Stimulated activated memory B cell treated with anti-CD40 and anti-IgM and Interleukin-4, amounts not matched to agents 10 μg/mL and 1 μg/mL and 100 μg/mL, for 72 hours (primary cell): ENCODE data around the gene TPCN2.

Experiments used
- ATAC-seq: fragments of 150-1000 bp; cut with Tn5 transposase; 2 replicates; pipeline ENCODE4 v1.10.0; 2021
- H3K27ac Mint-ChIP-seq: one replicate; pipeline ENCODE4 v1.8.0; 2022; ENCODE audit warnings: mild to moderate bottlenecking, mixed read lengths
- H3K27me3 Mint-ChIP-seq: one replicate; pipeline ENCODE4 v1.8.0; 2022; ENCODE audit warnings: mixed read lengths
- H3K36me3 Mint-ChIP-seq: one replicate; pipeline ENCODE4 v1.8.0; 2022; ENCODE audit warnings: mixed read lengths
- H3K4me1 Mint-ChIP-seq: one replicate; pipeline ENCODE4 v1.8.0; 2022; ENCODE audit warnings: mixed read lengths
- H3K4me3 Mint-ChIP-seq: one replicate; pipeline ENCODE4 v1.8.0; 2022; ENCODE audit warnings: mild to moderate bottlenecking, moderate library complexity, mixed read lengths
- H3K9me3 Mint-ChIP-seq: one replicate; pipeline ENCODE4 v1.8.0; 2022; ENCODE audit warnings: mixed read lengths

The TPCN2 gene

DNA sequence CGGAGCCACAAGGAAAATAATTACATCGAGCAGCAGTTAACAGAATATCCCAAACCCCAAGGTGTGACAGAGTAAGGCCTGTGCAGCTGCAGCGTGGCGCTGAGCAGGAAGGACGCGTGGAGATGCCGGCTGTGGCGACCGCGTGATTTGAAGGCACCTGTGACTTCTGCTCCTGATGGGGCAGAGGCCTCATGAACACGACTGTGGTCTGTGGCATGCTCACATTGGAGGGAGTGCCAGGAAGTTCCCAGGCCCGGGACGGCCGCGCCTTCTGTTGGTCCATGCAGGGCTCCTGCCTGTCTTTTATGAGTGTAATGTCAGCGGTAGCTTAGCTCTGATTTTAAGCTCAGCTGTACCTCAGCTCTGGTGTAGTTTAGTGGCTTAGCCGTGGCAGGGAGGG, 50.4 kb downstream of the TPCN2 start:
- Mint-ChIP-seq H3K27me3 (peaks cover 11% of the 10 kb centered on the region), H3K4me3 (no peak overlapping the region), H3K27ac (no peak overlapping the region), H3K36me3 (no peaks in the 10 kb centered on the region), H3K4me1 (peaks cover 24% of the 10 kb centered on the region), H3K9me3 (no peaks in the 10 kb centered on the region)
- no peak for ATAC-seq

DNA sequence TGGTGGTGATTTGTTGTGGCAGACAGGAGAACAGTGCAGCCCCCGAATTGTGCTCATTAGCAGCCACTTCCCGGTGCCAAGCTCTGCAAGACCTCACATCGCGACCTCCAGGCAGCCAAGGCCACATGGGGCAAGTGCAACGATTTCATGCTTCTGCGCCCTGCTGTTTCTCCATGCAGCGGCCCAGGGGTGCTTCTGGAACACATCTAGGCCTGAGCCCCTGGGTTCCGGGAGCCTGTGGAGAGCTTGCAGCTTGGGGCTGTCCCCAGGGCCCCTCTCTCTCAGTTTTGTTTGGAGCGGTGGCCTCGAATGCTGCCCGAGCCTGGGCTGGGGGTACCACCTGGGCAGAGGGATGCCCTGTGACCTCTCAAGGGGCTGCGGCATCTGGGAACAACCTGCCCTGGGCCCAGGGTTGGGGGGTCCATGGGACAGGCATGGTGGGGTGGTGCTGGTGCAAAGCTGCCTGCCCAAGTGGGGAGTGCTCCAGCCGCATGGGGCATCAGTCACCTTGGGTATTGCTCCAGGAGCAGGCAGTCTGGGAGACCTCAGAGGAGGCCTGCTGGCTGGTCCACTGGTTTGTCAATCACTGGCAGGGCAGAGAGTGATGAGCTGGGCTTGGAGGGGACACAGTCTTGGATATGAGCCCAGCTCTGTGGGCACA, 51.9 kb downstream of the TPCN2 start:
- Mint-ChIP-seq H3K4me3 (no peak overlapping the region), H3K27ac (no peak overlapping the region), H3K4me1 (peaks cover 16% of the 10 kb centered on the region), H3K9me3 (no peaks in the 10 kb centered on the region), H3K27me3 (peaks cover 11% of the 10 kb centered on the region), H3K36me3 (no peaks in the 10 kb centered on the region)
- ATAC-seq: no peak

DNA sequence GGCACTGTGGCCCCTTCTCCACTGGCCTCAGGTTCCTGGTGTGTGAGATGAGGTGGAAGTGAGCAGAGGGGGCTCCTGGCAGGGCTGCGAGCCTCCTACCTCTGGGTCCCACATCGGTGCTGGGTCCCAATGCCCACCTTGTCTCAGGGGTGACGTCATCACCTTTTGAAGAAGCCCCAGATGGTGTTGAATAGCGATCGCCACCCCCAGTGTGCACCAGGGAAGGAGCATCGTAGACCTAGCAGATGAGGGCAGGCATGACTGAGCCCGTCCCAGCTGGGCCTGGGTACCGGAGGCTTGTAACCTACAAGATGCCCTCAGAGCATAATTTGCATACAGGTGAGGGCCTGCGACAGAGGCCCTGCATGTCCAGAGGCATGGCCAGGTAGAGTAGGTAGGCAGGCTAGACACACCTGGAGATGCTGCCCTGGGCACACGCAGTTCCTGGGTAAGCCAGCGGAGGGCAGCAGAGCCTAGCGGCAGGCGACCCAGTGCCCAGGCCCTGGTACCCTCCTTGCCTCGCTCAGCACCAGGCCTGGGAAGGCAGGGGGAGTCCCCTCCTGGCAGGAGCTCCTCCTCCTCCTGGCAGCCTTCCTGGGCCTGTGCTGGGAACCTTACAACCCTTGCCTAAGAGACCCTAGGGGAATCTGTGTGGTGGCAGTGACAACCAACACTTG, 52.5 kb downstream of the TPCN2 start:
- ATAC-seq: peak; percentile 88
- Mint-ChIP-seq H3K4me1 (peaks cover 16% of the 10 kb centered on the region), H3K36me3 (no peaks in the 10 kb centered on the region), H3K4me3 (no peak overlapping the region), H3K9me3 (no peaks in the 10 kb centered on the region), H3K27me3 (peaks cover 11% of the 10 kb centered on the region), H3K27ac (peak overlapping the region; percentile 5)

DNA sequence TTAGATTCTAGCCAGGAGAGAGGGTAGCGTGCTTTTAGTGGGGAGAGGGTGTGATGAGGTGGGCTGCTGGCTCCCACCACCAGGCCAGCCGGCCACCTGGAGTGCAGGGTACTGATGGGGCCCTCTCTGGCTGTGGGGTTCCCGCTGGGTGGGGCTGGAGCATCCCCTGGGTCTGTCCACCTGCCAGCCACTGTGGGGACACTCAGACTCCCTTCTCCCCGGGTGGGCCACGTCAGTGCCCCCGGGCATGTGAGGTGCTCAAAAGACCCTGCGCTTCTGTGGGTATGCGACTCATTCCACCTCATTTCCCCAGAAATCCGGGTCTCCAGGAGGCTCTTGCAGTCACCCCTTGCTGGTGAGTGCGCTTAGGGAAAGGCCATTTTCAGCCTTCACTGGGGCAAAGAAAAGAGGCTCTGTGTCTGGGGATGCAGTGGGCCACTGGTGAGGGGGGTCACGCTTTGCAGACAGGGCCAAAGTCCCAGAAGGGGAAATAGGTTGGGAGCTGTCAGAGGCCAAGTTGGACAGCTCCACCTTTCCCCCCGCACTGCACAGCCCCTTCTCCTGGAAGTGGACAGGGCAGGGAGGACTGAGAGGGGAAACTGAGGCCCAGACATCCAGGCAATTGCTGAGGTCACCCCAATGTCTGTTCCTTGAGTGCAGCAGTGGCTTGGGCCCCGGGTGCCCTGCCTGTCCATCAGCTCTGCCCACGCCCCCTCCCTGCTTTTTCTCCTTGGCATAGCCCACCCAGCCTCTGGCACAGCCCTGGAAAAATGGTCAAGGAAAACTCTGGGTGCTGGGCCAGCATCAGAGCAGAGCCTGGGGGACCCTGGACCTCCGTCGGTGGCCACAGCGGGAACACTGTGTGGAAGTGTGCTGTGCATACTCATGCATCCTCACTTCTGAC, 53.3 kb downstream of the TPCN2 start:
- no peak for ATAC-seq
- H3K4me1 Mint-ChIP-seq: peaks cover 16% of the 10 kb centered on the region
- no peaks in the 10 kb centered on the region for H3K9me3 Mint-ChIP-seq
- no peak overlapping the region for H3K4me3 Mint-ChIP-seq
- H3K27ac Mint-ChIP-seq: peak overlapping the region; percentile 53
- H3K36me3 Mint-ChIP-seq: no peaks in the 10 kb centered on the region
- H3K27me3 Mint-ChIP-seq: peaks cover 11% of the 10 kb centered on the region

DNA sequence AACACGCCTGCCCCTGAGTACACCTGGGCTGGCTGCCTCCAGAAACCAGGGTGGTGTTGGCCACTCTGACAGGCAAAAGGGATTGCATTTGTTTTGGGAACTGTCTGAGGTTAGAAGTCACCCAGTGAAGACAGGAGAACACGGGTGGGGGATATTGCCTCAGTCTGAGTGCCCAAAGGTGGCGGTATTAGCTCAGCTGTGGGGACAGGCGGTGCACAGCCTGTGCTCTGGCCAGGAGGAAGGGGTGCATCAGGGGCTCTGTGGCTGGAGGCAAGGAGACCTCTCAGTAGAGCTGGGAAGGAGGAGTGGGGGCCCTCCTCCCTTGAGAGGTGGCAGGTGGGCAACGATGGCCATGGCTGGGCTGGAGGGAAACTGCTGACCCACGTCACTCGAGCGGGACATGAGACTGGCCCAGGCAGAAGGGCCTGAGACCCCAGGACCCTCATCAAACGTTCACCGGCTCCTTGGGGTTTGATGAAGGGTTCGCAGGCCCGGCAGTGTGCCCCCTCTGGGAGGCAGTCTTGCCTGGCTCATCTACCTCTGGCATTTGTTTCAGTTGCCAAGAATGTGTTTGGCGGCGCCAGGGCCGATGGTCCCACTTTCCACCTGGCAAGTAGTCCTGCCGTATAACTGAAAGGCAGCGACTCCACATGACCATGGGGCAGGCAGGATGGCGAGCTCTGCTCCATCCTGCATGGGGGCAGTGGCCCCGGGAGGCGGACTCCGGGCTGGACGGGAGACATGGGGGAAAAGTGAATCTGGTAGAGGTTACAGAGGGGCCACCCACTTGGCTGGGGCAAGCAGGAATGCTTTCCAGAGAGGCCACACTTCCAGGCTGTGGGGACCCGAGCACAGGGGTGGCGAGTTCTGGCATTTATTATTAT, 54.2 kb downstream of the TPCN2 start:
- H3K27ac Mint-ChIP-seq: peak overlapping the region; percentile 53
- ATAC-seq: no peak

DNA sequence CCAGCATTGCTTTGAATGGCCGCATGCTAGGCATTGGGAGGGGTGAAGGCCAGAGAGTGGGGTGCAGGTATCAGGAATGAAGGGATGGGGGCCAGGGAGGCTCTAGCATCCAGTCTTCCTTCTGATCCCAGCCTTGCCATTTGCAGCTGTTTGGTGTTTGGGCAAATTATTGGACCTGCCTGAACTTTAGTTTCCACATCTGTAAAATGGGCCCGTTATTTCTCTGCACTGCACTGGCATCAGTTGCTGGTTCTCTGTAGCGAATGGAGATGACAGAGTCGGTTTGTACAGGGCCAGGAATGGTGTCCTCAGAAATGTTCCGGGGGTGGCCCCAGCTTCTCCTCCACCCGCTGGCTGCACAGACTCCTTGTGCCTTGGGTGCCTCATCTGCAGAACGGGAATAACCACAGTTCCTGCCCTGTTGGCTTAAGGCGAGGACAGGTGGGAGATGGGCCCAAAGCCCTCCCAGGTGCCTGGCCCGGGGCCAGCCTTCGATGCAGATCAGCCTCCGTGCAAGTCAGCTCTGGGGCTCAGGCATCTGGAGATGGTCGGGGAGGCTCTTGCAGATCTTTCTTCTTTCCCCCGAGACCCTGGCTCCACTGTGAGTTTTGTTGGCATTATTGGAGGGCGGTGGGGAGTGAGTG, 55.6 kb downstream of the TPCN2 start:
- ATAC-seq: no peak
- H3K27ac Mint-ChIP-seq: no peak overlapping the region
- H3K27me3 Mint-ChIP-seq: peaks cover 18% of the 10 kb centered on the region
- peaks cover 16% of the 10 kb centered on the region for H3K4me1 Mint-ChIP-seq
- peaks cover 13% of the 10 kb centered on the region for H3K36me3 Mint-ChIP-seq
- H3K4me3 Mint-ChIP-seq: no peak overlapping the region
- peaks cover 3% of the 10 kb centered on the region for H3K9me3 Mint-ChIP-seq

More for the DNA sequence above, 54.2 kb downstream of the TPCN2 start:
- Mint-ChIP-seq H3K27me3 (peaks cover 13% of the 10 kb centered on the region), H3K4me3 (no peak overlapping the region), H3K36me3 (peaks cover 4% of the 10 kb centered on the region), H3K9me3 (peaks cover 2% of the 10 kb centered on the region), H3K4me1 (peaks cover 16% of the 10 kb centered on the region)

DNA sequence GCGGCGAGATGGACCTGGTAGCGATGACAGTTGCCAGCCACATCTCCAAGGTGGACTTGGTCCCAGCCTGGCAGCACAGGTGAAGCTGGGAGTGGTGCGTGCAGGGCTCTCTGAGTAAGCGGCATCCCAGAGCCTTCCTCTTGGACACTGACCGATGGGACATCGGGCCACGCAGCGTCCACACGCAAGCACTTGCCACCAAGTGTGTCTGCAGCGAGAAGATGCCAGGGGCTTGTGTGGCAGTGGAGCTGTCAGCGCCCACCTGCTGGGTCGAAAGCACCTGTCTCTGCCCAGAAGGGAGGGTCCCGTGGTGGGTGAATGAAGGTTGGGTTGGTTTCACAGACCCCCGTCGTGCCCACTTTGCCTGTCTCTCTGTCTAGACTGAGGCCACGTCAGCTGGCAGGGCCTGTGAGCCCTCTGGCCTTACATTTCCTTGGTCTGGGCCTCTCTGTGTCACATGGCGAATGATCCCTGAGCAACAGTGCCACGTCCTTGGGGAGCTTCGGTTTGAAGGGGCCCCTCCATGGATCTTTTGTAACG, 56.2 kb downstream of the TPCN2 start:
- Mint-ChIP-seq H3K4me3 (no peak overlapping the region), H3K9me3 (peaks cover 3% of the 10 kb centered on the region)

DNA sequence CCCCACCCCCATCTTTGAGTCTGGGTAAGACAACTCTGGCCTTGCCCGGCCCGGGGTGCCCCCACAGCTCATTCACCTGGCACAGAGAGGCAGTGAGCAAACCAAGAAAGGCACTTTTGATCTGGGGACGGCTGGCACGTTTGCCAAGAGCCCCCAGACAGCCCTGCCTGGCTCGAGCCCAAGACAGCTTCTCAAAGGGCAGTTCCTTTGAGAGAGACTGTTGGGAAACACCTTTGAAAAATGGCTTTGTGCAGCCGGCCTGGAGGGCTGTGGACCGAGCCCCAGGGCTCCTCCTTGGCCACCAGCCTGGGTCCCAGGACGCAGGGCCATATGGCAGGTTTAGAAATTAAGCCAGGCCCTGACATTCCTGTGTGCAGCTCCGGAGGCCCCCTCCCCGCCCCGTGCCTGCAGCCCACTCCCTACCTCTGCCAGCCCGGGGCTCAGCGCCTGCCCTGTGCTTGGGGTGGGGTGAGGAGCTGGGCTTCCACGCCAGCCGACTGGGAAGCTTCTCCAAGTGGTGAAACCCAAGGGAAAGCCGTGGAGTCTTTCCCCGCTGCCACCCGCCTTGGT, 56.8 kb downstream of the TPCN2 start:
- peaks cover 18% of the 10 kb centered on the region for H3K27me3 Mint-ChIP-seq
- no peak overlapping the region for H3K4me3 Mint-ChIP-seq
- H3K36me3 Mint-ChIP-seq: peaks cover 17% of the 10 kb centered on the region
- H3K9me3 Mint-ChIP-seq: peaks cover 7% of the 10 kb centered on the region
- peaks cover 16% of the 10 kb centered on the region for H3K4me1 Mint-ChIP-seq
- ATAC-seq: no peak
- H3K27ac Mint-ChIP-seq: no peak overlapping the region

More for the DNA sequence above, 56.2 kb downstream of the TPCN2 start:
- H3K4me1 Mint-ChIP-seq: peaks cover 16% of the 10 kb centered on the region
- ATAC-seq: no peak
- H3K36me3 Mint-ChIP-seq: peaks cover 13% of the 10 kb centered on the region
- no peak overlapping the region for H3K27ac Mint-ChIP-seq
- H3K27me3 Mint-ChIP-seq: peaks cover 18% of the 10 kb centered on the region

DNA sequence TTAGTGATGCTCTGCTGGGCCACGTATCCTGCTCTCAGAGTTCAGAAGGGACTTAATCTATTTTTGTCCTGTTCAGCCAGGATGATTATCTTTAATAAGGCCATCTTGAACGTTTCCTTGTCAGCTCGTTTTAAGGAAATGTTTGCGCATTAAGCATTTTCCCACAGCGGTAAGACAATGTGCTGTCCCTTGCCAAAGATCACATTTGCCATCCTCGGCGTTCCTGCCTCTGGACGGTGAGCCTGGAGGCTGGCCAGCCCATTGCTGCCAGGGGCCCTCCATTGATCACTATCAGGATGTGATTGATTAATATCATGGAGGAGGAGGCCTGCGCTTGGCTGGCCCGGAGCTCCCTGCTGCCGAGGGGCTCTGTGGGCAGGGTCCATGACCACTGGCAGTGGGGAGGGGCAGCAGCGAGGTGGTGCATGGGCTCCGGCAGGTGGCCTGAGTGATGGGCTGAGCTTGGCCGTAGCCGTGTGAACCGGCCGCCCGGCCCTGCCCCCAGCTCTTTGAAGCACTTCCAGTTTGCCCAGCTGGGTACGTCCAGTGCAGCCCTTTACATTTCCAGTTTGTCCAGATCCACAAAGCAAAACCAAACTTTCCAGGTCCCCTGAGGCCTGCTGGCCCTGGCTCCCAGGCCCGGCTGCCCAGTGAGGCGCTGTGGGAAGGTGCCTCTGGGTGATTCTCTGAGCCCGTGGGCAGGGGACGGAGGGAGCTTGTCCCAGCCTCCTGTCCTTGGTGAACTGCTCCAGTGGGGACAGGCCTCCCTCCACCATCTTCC, 57.5 kb downstream of the TPCN2 start:
- Mint-ChIP-seq H3K27ac (no peak overlapping the region), H3K9me3 (peaks cover 13% of the 10 kb centered on the region), H3K4me1 (peaks cover 15% of the 10 kb centered on the region), H3K27me3 (peaks cover 18% of the 10 kb centered on the region), H3K4me3 (no peak overlapping the region), H3K36me3 (peaks cover 19% of the 10 kb centered on the region)
- ATAC-seq: no peak

DNA sequence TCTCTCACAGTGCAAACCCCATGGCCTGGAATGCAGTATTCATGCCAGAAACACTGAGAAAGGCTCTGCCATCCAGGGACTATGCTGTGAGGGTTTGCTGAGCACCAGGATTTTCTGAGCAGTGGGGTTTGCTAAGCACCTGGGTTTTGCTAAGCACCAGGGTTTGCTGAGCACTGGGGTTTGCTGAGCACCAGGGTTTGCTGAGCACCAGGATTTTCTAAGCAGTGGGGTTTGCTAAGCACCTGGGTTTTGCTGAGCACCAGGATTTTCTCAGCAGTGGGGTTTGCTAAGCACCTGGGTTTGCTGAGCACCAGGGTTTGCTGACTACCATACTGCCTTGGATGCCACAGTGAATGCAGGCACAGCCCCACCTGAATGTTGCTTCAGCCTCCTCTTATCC, 58.7 kb downstream of the TPCN2 start:
- H3K36me3 Mint-ChIP-seq: peaks cover 19% of the 10 kb centered on the region
- no peak overlapping the region for H3K4me3 Mint-ChIP-seq
- H3K4me1 Mint-ChIP-seq: peaks cover 9% of the 10 kb centered on the region
- no peak overlapping the region for H3K27ac Mint-ChIP-seq
- H3K9me3 Mint-ChIP-seq: peaks cover 13% of the 10 kb centered on the region
- no peak for ATAC-seq
- peaks cover 15% of the 10 kb centered on the region for H3K27me3 Mint-ChIP-seq

DNA sequence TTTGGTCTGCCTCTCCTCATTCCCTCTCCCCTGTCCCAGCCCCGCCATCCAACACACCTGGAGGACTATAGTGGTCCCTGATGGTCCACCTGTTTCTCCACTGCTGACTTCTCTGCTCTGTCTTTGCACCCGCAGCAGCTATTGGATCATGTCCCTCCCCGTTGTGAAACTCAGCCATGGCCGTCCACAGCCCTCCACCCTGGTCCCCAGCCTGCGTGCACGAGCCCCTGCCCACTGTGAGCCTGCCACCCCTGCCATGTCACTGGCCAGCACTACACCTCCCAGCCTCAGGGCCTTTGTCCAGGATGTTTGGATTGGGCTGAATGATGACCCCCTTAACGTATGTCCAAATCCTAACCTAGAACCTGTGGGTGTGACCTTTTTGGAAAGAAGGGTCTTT, 59.3 kb downstream of the TPCN2 start:
- H3K36me3 Mint-ChIP-seq: peaks cover 19% of the 10 kb centered on the region
- H3K27me3 Mint-ChIP-seq: peaks cover 9% of the 10 kb centered on the region
- peaks cover 3% of the 10 kb centered on the region for H3K4me1 Mint-ChIP-seq
- ATAC-seq: no peak
- peaks cover 13% of the 10 kb centered on the region for H3K9me3 Mint-ChIP-seq
- H3K4me3 Mint-ChIP-seq: no peak overlapping the region
- H3K27ac Mint-ChIP-seq: no peak overlapping the region

DNA sequence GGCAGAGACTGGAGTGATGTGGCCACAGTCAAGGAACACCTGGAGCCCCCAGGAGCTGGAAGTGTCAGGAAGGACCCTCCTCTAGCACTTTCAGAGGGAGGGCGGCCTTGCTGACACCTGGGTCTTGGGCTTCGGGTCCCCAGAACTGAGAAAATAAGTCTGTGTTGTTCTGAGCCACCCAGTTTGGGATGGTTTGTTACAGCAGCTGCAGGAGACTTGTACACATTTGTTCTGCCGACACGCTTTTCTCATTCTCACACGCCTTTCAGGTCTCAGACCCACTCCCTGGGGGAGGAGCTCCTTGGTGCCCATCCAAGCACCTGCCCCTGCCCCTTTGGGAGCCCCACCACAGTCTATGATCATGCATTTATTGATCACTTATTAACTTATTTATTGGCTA, 59.8 kb downstream of the TPCN2 start:
- Mint-ChIP-seq H3K27me3 (peaks cover 7% of the 10 kb centered on the region), H3K36me3 (peaks cover 19% of the 10 kb centered on the region), H3K9me3 (peaks cover 13% of the 10 kb centered on the region), H3K4me3 (no peak overlapping the region), H3K4me1 (no peaks in the 10 kb centered on the region), H3K27ac (no peak overlapping the region)
- no peak for ATAC-seq

DNA sequence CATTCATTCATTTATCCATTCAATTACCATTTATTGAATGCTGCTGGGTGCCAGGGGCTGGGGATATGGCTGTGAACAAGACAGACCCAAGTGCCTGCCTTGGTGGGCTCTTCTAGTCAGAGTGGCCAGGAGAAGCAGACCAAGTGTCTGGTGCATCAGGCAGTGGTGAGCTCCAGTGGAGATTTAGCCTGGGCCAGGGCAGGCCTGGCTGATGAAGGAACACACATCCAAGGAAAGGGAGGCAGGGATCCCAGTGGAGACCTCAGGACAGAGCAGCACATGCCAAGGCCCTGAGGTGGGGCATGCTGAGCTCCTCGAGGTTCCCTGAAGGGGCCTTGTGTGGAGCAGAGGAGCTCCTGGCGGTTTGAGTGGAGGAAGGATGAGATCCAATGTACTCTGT, 60.4 kb downstream of the TPCN2 start:
- no peak overlapping the region for H3K4me3 Mint-ChIP-seq
- H3K27me3 Mint-ChIP-seq: peaks cover 7% of the 10 kb centered on the region
- no peak for ATAC-seq
- peaks cover 13% of the 10 kb centered on the region for H3K9me3 Mint-ChIP-seq
- H3K27ac Mint-ChIP-seq: no peak overlapping the region
- no peaks in the 10 kb centered on the region for H3K4me1 Mint-ChIP-seq
- H3K36me3 Mint-ChIP-seq: peaks cover 19% of the 10 kb centered on the region
